ENCODE measurements around the gene HTR1D.

DNA sequence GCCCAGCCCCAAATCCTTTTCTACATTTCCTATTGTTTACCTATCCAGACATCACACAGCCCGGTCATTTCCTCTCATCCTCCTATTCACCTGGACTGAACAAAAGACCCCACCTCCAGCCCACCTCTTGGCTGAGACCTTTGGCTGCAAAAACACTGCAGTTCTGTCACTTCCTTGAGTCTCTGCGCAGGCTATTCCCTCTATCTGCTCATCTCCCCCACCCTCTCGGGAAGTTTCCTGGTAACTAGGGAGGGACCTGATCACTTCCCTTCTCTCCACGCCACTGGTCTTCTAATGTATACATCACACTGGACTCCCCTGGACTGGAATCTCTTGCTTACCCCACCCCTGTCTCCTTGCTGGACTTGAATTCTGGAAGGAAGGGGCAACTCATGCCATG is 5.3 kb downstream of the HTR1D start:
- TF ChIP-seq, protein P1, sequence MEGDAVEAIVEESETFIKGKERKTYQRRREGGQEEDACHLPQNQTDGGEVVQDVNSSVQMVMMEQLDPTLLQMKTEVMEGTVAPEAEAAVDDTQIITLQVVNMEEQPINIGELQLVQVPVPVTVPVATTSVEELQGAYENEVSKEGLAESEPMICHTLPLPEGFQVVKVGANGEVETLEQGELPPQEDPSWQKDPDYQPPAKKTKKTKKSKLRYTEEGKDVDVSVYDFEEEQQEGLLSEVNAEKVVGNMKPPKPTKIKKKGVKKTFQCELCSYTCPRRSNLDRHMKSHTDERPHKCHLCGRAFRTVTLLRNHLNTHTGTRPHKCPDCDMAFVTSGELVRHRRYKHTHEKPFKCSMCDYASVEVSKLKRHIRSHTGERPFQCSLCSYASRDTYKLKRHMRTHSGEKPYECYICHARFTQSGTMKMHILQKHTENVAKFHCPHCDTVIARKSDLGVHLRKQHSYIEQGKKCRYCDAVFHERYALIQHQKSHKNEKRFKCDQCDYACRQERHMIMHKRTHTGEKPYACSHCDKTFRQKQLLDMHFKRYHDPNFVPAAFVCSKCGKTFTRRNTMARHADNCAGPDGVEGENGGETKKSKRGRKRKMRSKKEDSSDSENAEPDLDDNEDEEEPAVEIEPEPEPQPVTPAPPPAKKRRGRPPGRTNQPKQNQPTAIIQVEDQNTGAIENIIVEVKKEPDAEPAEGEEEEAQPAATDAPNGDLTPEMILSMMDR (IDR thresholded peaks at IDR 0.05), result no peak
- TF ChIP-seq POLR2A (IDR thresholded peaks at IDR 0.05), result no peak

All from testis (tissue), 2 donors.